DMS53 treated with DMSO at 0.1 percent for 48 hours (cell line): ENCODE results near the gene CPNE7.
"Not testable (repeated sequence)": the region's sequence is repeated elsewhere in the genome, so short reads cannot be mapped to it uniquely, and the experiment has no call there.

ENCODE experiments used
- DNase-seq: peaks from one replicate; lab custom pipeline; 2025; ENCODE audit not compliant: unreplicated experiment; lab: John Stamatoyannopoulos, UW

CPNE7 gene

DNA sequence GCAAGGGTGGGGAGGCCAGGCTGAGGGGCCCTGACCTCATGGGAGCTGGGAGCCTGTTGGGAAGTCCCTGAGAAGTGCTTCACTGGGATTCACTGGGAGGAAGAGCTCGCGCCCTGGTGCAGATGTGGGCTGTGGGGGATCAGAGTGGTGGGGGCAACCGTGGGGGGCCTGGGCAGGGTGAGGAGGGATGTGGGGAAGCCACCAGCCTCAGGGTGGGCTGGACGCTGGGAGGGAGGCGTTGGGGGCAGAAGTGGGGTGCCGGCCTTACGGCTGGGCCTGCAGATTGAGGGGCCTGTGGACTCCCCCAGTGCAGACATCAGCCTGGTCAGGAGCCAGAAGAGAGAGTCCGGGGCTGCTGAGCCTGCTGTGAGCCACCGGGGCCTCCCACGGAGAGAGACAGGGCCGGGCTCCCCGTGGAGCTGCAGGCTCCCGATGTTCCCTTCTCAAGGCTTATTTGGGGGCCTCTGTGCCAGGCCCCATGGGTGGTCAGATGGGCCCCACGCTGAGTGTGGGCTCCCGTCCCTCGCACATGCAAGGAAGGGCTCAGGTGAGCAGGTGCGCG lies 45.7 kb downstream of the CPNE7 start:
- no peak for DNase-seq

- no peak for DNase-seq
Measured at GRCh38 chr16:89621698-89622409, 46.3 kb downstream of the CPNE7 start.

DNA sequence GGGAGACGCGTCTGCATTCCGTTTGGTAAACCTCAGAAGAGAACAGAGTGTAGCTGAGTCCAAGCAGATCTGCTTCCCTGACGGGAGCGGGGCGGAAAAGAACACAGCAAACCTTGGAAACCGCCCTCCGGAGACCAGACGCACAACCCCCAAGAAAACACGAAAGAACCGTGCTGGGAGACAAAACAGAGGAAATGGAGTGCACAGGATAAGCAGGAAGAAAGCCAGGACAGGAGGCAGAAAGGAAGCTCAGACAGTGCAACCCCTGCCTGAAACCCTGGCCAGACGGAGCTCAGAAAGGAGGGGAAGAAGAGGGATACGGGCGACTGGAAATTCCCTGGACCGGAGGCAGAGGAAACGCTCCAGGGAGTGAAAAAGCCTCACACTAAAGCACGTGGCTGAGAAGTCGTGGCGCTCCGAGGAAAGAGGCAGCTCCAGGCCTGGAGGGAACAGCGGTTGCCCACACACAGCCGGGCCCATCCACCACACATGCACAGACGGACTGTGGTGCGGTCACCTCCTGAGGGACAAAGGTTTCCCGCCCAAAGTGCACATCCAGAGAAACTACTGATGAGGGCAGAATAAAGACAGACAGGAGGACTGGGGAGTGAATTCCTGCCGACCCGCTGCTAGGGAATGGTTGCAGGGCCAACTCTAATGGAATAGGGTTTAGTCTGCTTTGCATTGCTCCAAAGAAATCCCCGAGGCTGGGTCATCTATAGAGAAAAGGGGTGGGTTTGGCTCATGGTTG lies 48.1 kb downstream of the CPNE7 start:
- no peak for DNase-seq

GRCh38 chr16:89624777-89625761 lies 49.5 kb downstream of the CPNE7 start:
- no peak for DNase-seq

GRCh38 chr16:89629827-89630610 lies 54.5 kb downstream of the CPNE7 start:
- DNase-seq = no peak

DNA sequence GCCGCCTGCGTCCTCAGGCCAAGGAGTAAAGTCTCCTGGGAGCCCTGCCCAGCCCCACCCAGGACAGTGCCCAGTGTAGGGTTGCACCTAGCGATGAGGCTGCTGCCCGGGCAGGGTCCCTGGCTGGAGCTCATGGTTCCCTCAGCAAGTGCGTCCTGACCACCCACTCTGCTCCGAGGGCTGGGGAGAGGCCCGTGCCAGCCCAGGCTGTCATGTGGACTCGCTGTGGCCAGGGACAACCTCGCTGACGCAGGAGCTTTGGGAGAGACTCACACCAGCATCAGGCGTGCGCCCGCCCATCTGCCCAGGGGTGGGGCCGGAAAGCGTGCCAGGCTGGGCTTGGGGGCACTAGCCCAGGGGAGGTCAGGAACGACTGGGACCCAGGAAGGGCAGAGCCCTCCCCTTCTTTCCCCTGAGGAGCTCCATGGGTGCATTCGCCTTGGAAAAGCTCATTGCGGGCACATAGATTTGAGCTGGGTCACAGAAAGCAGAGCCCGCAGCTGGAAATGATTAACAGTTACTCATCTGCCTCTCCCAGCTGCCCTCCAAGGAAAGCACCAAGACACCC lies 57.6 kb downstream of the CPNE7 start:
- no peak for DNase-seq

GRCh38 chr16:89634463-89635385 lies 59.2 kb downstream of the CPNE7 start:
- DNase-seq = not testable (repeated sequence)

- no peak for DNase-seq
Measured at GRCh38 chr16:89636663-89637062, 61.1 kb downstream of the CPNE7 start.

GRCh38 chr16:89637379-89637778 lies 61.8 kb downstream of the CPNE7 start:
- DNase-seq = no peak

GRCh38 chr16:89638455-89638854 lies 62.9 kb downstream of the CPNE7 start:
- DNase-seq = no peak

- no peak for DNase-seq
Measured at GRCh38 chr16:89639385-89639784, 63.8 kb downstream of the CPNE7 start.

GRCh38 chr16:89641458-89642119 lies 66.0 kb downstream of the CPNE7 start:
- no peak for DNase-seq

GRCh38 chr16:89642574-89642973 lies 67.0 kb downstream of the CPNE7 start:
- no peak for DNase-seq

- no peak for DNase-seq
Measured at GRCh38 chr16:89643769-89644300, 68.3 kb downstream of the CPNE7 start.

- DNase-seq = no peak
Measured at GRCh38 chr16:89645122-89645521, 69.6 kb downstream of the CPNE7 start.

GRCh38 chr16:89646270-89646669 lies 70.7 kb downstream of the CPNE7 start:
- DNase-seq = no peak
